Aorta (tissue), 5 donors: ENCODE results near the gene FAM149A. TPM values are rescaled to one million over a fixed set of nuclear protein-coding genes. Genes with fewer than 3 reads are reported as not detected.

Experiments
- ATAC-seq: fragments of 200-7000 bp; cut with Tn5 transposase; one replicate; pipeline ENCODE4 v1.9.1; 2022; ENCODE audit warnings: moderate library complexity; ENCODE audit not compliant: low FRiP score
- DNase-seq, 2 donors: peaks; one replicate each; pipeline ENCODE4 v3.0.0-alpha.2; 2020
- H3K27ac ChIP-seq, 2 donors: one replicate each; pipeline ENCODE4 v1.5.1; 2013; ENCODE audit warnings: low read length in 2 of 2, mild to moderate bottlenecking in 2 of 2, moderate library complexity in 2 of 2, control low read depth in 1 of 2, inconsistent platforms in 1 of 2, low read depth in 1 of 2
- H3K27me3 ChIP-seq, 2 donors: one replicate each; pipeline ENCODE4 v1.6.1; 2013; ENCODE audit warnings: control low read depth in 1 of 2, low read length in 1 of 2, mild to moderate bottlenecking in 1 of 2, moderate library complexity in 1 of 2; ENCODE audit not compliant: insufficient read depth in 2 of 2, control insufficient read depth in 1 of 2
- H3K36me3 ChIP-seq, 2 donors: one replicate each; pipeline ENCODE4 v1.6.1; 2013; ENCODE audit warnings: control low read depth in 1 of 2, low read length in 1 of 2, mild to moderate bottlenecking in 1 of 2; ENCODE audit not compliant: insufficient read depth in 2 of 2, control insufficient read depth in 1 of 2
- H3K4me1 ChIP-seq, 2 donors: one replicate each; pipeline ENCODE4 v1.6.1; 2013; ENCODE audit warnings: low read length in 2 of 2, control low read depth in 1 of 2, mild to moderate bottlenecking in 1 of 2, moderate library complexity in 1 of 2; ENCODE audit not compliant: insufficient read depth in 2 of 2, control insufficient read depth in 1 of 2
- H3K4me3 ChIP-seq, 2 donors: one replicate each; pipeline ENCODE4 v1.5.1; 2013; ENCODE audit warnings: low read length in 2 of 2, control low read depth in 1 of 2, mild to moderate bottlenecking in 1 of 2
- H3K9me3 ChIP-seq: one replicate; pipeline ENCODE4 v1.6.1; 2013; ENCODE audit warnings: mild to moderate bottlenecking, low read length; ENCODE audit not compliant: control insufficient read depth
- WGBS, 2 donors: extraction: QIAGEN DNeasy Blood & Tissue Kit; methylation state at CpG; one replicate each; pipeline ENCODE4 v1.1.7; 2013; 5-methylcytosine and 5-hydroxymethylcytosine counted together
- intact Hi-C, 2 donors: fragments of 100-400 bp; cut with DNase I; formaldehyde crosslinking; loops; one replicate each; pipeline versions ENCODE4 v1.14.2 to v1.15.0; 2022
- long read RNA-seq, 2 donors: library from polyadenylated mRNA; unstranded; transcript quantifications; one replicate each; pipeline ENCODE4 v2.0.0, GENCODE V29; 2020 to 2021
- polyA plus RNA-seq, 2 donors: library from polyadenylated mRNA; stranded (reverse); fragments of 200-250 nt; gene quantifications; one replicate each; pipeline ENCODE4 v1.2.3, GENCODE V29; 2013
- total RNA-seq, 2 donors: library from RNA; stranded (reverse); fragmentation: NEBNext Ultra II Directional; extraction: Animal tissue kit (Norgen Biotek cat#: 25700); gene quantifications; one replicate each; pipeline ENCODE4 v1.2.1, GENCODE V29; 2021
- donor health status: healthy with polysubstance abuse.
- donor health status: Bipolar disorder and iron deficiency.
- donor health status: DM: no; HTN: no; CAD: no.
- donor health status: DM: no; HTN: no; CAD: no.
- donor health status: DM: yes; HTN: yes; CAD: no.

Gene FAM149A
- 10 to 100 TPM in 1 of 2 donors, 1 to 10 TPM in 1; 7.9 to 17.8 TPM for total RNA-seq
- 10 to 100 TPM; 12.8 to 25.8 TPM for polyA plus RNA-seq
- long read RNA-seq, donor 1, partial matches to known transcripts: 4 of 6 reads
- long read RNA-seq, donor 1, other reads (novel, unspliced or antisense): 2 of 6 reads
- long read RNA-seq, donor 2, transcript FAM149A-201 (14 exons, 2,708 nt): major isoform, 6 of 26 reads
- long read RNA-seq, donor 2, partial matches to known transcripts: 5 of 26 reads
- long read RNA-seq, donor 2, other reads (novel, unspliced or antisense): 12 of 26 reads

DNA sequence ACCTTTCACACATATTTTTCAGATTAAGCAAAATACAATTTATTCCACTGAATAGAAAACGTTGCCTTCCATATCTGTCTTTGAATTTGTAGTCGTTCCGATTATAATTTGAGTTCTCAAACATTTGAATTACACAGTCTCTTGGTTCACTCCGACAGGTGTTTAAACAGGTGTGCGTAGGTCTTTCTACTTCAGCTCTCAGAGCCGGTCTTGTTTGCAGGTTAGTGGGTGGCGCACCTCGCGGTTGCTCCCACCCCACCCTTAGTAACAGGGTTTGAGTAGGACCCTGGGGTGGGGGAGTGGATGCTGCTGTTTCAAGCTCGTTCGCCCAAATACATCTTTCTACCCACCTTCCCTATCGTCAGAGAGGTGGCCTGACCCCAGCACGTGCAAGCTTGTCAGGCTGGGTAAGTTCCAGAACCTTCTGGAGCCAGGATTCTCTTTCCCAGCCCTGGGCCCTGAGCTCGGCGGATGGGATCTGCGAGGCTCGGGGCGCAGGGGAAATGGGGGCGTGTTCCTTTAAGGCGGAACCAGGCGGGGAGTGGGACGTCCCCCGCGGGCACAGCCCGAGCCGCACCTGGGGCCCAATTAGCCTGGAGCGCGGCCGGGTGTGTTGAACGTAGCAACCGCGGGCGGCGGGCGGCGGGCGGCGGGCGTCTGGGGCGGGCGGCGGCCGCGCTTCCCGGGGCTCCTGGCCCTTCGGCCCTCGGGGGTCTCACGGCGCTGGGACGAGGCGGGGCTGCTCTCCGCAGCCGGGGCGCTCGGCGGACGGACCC, at the start of gene FAM149A:
TSS of gene FAM149A (plus strand) at position 591 of the 776 bp plus-strand sequence.
- no peak within 1 kb of the TSS for H3K27ac ChIP-seq
- H3K9me3 ChIP-seq: no peaks in the 10 kb centered on the region
- H3K4me3 ChIP-seq: peak within 1 kb of the TSS; percentile 0 to 34
- H3K36me3 ChIP-seq: no peaks in the 10 kb centered on the region
- no peaks in the 10 kb centered on the region for H3K27me3 ChIP-seq
- H3K4me1 ChIP-seq: no peaks in the 10 kb centered on the region
- intact Hi-C loops: no loop called here
- peak; percentile 42 for ATAC-seq
- peak; percentile 55 to 77 for DNase-seq
- WGBS, 2 donors: 18 to 24% methylated on average over 42 to 57 of the region's 57 CpGs

GRCh38 chr4:186058253-186058979, 46.1 kb upstream of the FAM149A start:
- Histone ChIP-seq H3K36me3 (no peaks in the 10 kb centered on the region), H3K4me1 (no peaks in the 10 kb centered on the region), H3K4me3 (no peak overlapping the region), H3K9me3 (no peaks in the 10 kb centered on the region), H3K27me3 (no peaks in the 10 kb centered on the region), H3K27ac (no peak overlapping the region)
- WGBS, 2 donors: 68 to 78% methylated on average over 6 of the region's 6 CpGs
- DNase-seq: no peak
- intact Hi-C loops: no loop called here
- no peak for ATAC-seq

DNA sequence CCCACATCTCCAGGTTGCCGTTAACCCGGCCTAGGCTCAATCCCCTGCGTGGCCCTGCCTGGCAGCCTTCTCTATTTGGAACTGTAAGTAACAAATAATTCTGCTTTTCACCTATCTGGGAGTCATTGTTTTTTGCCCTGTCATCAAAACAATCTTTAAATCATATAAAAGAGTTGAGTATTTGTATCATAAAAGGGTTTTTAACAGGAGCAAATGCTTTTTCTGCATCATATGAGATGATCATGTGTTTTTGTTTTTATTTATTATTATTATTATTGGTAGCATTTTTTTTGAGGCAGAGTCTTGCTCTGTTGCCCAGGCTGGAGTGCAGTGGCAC, 45.6 kb upstream of the FAM149A start:
- no peak for ATAC-seq
- Histone ChIP-seq H3K4me1 (no peaks in the 10 kb centered on the region), H3K9me3 (no peaks in the 10 kb centered on the region), H3K36me3 (no peaks in the 10 kb centered on the region), H3K4me3 (no peak overlapping the region), H3K27me3 (no peaks in the 10 kb centered on the region), H3K27ac (no peak overlapping the region)
- no peak for DNase-seq
- intact Hi-C loops: no loop called here
- WGBS, 2 donors: 91 to 97% methylated on average over 3 of the region's 3 CpGs

GRCh38 chr4:186061921-186062320, 42.6 kb upstream of the FAM149A start:
- Histone ChIP-seq H3K27ac (no peak overlapping the region), H3K27me3 (no peaks in the 10 kb centered on the region), H3K4me3 (no peak overlapping the region), H3K4me1 (no peaks in the 10 kb centered on the region), H3K9me3 (no peaks in the 10 kb centered on the region), H3K36me3 (no peaks in the 10 kb centered on the region)
- intact Hi-C loops: no loop called here
- ATAC-seq (no peak), DNase-seq (no peak)
- 91 to 96% methylated on average over 4 of the region's 4 CpGs for WGBS, 2 donors

DNA sequence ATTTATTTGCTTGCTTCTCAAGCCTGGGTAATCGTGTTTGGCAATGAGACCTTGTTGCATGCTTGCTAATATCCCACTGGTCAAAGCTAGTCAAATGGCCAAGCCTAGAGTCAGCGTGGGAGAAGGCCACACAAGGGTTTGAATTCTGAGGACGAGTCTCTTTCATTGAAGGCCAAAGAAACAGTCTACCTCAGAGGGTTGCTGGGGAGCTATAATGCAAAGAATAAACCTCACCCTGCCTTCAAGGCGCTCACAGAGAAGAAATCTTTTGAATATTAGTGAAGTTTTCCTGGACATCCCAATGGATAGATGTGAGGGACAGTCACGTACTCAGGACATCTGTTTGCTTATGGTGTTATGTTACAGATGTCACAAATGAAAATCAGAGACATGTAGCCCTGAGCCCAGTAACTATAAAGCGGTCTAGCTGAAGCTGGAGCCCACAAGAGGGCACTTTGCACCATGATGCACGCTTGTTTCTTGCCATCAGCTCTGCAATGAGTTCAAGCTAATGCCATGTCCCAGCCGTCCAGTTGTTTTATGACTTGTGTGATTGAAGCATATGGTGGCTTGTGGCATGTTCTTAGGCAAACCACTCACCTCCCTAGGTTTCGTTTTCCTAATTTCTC, 36.6 kb upstream of the FAM149A start:
- no peaks in the 10 kb centered on the region for H3K36me3 ChIP-seq
- H3K27ac ChIP-seq: no peak overlapping the region
- H3K4me1 ChIP-seq: no peaks in the 10 kb centered on the region
- WGBS, 2 donors: 38 to 42% methylated on average over 9 of the region's 9 CpGs
- no peaks in the 10 kb centered on the region for H3K27me3 ChIP-seq
- DNase-seq: peak in 1 of 2 donors; percentile 73
- ATAC-seq: peak; percentile 85
- intact Hi-C loops: loop anchor here (2.0 to 5.0 kb wide), 2 partner anchors 69 kb away; no protein-coding TSS in a partner anchor
- H3K9me3 ChIP-seq: no peaks in the 10 kb centered on the region
- H3K4me3 ChIP-seq: peak overlapping the region; percentile 99

- Histone ChIP-seq H3K36me3 (no peaks in the 10 kb centered on the region), H3K4me3 (peak within 1 kb of the TSS; percentile 99), H3K27ac (no peak within 1 kb of the TSS), H3K9me3 (no peaks in the 10 kb centered on the region), H3K27me3 (no peaks in the 10 kb centered on the region), H3K4me1 (no peaks in the 10 kb centered on the region)
- intact Hi-C loops: loop anchor here (2.0 to 5.0 kb wide), 2 partner anchors 68 to 69 kb away; no protein-coding TSS in a partner anchor
- ATAC-seq (peak; percentile 72), DNase-seq (no peak)
- WGBS, 2 donors: 0% methylated on average over 12 of the region's 12 CpGs
These were observed 35.7 kb upstream of the FAM149A start, which contains the start of gene TLR3 for GRCh38 chr4:186068581-186069348. Gene TLR3 (plus strand): TSS chr4:186069156. CDS start chr4:186076620, 7,464 bp downstream.

DNA sequence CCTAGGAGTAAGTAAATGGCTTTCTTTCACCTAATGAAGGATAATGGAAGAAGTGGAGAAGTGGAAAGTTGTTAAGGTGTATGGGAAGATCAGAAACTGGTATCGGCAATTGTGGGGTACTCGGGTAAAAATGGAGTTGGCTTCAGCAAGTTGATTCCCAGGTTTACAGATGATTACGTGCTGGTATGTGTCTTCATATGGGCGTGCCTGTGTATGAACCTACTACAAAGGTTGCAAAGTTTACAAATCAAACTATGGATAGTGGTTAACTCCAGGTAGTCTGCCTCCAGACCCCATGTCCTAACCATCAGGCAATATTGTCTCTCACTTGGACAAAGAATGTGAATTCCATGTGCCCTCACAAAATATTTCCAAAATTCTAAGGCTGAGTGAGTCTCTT, 34.8 kb upstream of the FAM149A start:
- Histone ChIP-seq H3K9me3 (no peaks in the 10 kb centered on the region), H3K4me1 (no peaks in the 10 kb centered on the region), H3K27me3 (no peaks in the 10 kb centered on the region), H3K36me3 (no peaks in the 10 kb centered on the region), H3K27ac (no peak overlapping the region), H3K4me3 (peak overlapping the region; percentile 40 to 99)
- intact Hi-C loops: loop anchor here (2.0 to 5.0 kb wide), 2 partner anchors 67 to 68 kb away; no protein-coding TSS in a partner anchor
- DNase-seq (no peak), ATAC-seq (no peak)
- 79 to 80% methylated on average over 4 of the region's 4 CpGs for WGBS, 2 donors

DNA sequence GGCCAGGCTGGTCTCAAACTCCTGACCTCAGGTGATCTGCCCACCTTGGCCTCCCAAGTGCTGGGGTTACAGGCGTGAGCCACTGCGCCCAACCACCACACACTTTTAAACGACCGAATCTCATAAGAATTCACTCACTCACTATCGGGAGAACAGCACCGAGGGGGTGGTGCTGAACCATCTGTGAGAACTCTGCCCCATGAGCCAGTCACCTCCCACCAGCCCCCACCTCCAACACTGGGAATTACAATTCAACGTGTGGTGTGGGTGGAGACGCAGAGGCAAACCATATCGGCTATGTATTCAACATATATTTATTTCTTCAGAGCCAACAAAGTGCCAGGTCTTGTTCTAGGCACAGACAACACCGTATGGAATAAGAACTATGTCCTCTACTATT, 32.0 kb upstream of the FAM149A start:
- Histone ChIP-seq H3K27ac (no peak overlapping the region), H3K4me1 (no peaks in the 10 kb centered on the region), H3K4me3 (no peak overlapping the region), H3K36me3 (no peaks in the 10 kb centered on the region), H3K27me3 (no peaks in the 10 kb centered on the region), H3K9me3 (no peaks in the 10 kb centered on the region)
- DNase-seq (no peak), ATAC-seq (no peak)
- 93 to 96% methylated on average over 10 of the region's 10 CpGs for WGBS, 2 donors
- intact Hi-C loops: no loop called here
